Progenitor cell of endocrine pancreas (in vitro differentiated cells): Measurements from ENCODE around the gene TSN. TPM values are rescaled to one million over a fixed set of nuclear protein-coding genes. Genes with fewer than 3 reads are reported as not detected.

Source experiments
- DNase-seq: peaks from one replicate; pipeline ENCODE4 v3.0.0; 2021; ENCODE audit warnings: low spot score; ENCODE audit not compliant: unreplicated experiment
- H3K27ac Mint-ChIP-seq: 2 replicates; pipeline ENCODE4 v1.8.0; 2021; ENCODE audit warnings: mild to moderate bottlenecking, moderate library complexity, mixed read lengths
- H3K27me3 Mint-ChIP-seq: 2 replicates; pipeline ENCODE4 v1.8.0; 2021; ENCODE audit warnings: mixed read lengths
- H3K36me3 Mint-ChIP-seq: 2 replicates; pipeline ENCODE4 v1.8.0; 2022; ENCODE audit warnings: mixed read lengths; ENCODE audit not compliant: insufficient read depth
- H3K4me1 Mint-ChIP-seq: 2 replicates; pipeline ENCODE4 v1.8.0; 2021; ENCODE audit warnings: low read depth, mixed read lengths
- H3K4me3 Mint-ChIP-seq: 2 replicates; pipeline ENCODE4 v1.8.0; 2021; ENCODE audit warnings: low read depth, mild to moderate bottlenecking, moderate library complexity, mixed read lengths
- H3K9me3 Mint-ChIP-seq: 2 replicates; pipeline ENCODE4 v1.8.0; 2021; ENCODE audit warnings: low read depth, mixed read lengths
- total RNA-seq: library from RNA; stranded (reverse); gene quantifications from 2 replicates; pipeline ENCODE4 v1.2.1, GENCODE V29; 2021
- TF ChIP-seq, protein P1 (sequence below): fragments of 200-600 bp; sonication (generic); IDR thresholded peaks from one replicate; pipeline ENCODE4 v1.5.0; 2021; ENCODE audit warnings: antibody characterized with exemption, mild to moderate bottlenecking; ENCODE audit not compliant: unreplicated experiment

Gene TSN
- total RNA-seq, 1 donor from 2014 or later: 91.7 TPM

DNA sequence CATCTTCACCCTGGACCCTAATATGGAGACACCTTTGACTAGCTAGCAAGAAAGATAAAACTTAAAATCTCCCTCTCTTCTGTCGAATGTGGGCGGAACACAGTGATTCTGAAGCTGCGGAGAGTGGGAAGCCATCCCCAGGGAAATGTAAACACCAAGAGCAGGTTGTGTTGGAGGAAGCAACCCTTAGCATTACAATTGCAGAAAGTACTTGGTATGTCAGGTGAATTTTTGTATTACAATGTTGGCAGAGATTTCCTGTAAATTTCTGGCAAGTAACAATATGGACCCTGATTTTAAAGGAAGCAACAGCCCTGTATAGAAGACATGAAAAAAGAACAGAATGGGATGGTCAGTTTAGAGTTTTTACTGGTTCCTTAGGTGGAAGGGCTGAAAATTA lies 35.8 kb downstream of the TSN start:
- DNase-seq: no peak
- TF ChIP-seq, protein P1, sequence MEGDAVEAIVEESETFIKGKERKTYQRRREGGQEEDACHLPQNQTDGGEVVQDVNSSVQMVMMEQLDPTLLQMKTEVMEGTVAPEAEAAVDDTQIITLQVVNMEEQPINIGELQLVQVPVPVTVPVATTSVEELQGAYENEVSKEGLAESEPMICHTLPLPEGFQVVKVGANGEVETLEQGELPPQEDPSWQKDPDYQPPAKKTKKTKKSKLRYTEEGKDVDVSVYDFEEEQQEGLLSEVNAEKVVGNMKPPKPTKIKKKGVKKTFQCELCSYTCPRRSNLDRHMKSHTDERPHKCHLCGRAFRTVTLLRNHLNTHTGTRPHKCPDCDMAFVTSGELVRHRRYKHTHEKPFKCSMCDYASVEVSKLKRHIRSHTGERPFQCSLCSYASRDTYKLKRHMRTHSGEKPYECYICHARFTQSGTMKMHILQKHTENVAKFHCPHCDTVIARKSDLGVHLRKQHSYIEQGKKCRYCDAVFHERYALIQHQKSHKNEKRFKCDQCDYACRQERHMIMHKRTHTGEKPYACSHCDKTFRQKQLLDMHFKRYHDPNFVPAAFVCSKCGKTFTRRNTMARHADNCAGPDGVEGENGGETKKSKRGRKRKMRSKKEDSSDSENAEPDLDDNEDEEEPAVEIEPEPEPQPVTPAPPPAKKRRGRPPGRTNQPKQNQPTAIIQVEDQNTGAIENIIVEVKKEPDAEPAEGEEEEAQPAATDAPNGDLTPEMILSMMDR: no peak
- peaks cover 3% of the 10 kb centered on the region for H3K9me3 Mint-ChIP-seq
- H3K27me3 Mint-ChIP-seq: peaks cover 4% of the 10 kb centered on the region
- no peaks in the 10 kb centered on the region for H3K36me3 Mint-ChIP-seq
- H3K27ac Mint-ChIP-seq: no peak overlapping the region
- H3K4me1 Mint-ChIP-seq: no peaks in the 10 kb centered on the region
- no peak overlapping the region for H3K4me3 Mint-ChIP-seq

DNA sequence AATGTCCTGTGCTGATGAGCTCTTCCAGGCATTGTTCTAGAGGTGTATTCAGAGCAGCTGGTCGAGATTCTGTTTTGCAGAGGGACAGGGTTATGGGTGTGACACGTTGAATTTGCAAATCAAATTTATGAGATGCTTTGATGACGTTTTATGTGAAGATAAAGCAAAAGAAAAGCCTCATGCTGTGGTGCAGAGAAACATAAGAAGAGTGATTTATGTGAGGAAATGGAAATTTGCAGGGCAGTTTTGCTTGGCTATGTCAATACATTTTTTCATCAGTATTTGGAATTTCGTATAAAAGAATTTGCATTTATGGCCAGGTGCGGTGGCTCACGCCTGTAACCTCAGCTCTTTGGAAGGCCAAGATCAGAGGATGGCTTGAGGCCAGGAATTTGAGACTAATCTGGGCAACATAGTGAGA lies 36.4 kb downstream of the TSN start:
- TF ChIP-seq, protein P1: no peak
- peaks cover 3% of the 10 kb centered on the region for H3K9me3 Mint-ChIP-seq
- H3K4me1 Mint-ChIP-seq: no peaks in the 10 kb centered on the region
- peaks cover 4% of the 10 kb centered on the region for H3K27me3 Mint-ChIP-seq
- H3K4me3 Mint-ChIP-seq: no peak overlapping the region
- H3K27ac Mint-ChIP-seq: no peak overlapping the region
- no peaks in the 10 kb centered on the region for H3K36me3 Mint-ChIP-seq
- no peak for DNase-seq

DNA sequence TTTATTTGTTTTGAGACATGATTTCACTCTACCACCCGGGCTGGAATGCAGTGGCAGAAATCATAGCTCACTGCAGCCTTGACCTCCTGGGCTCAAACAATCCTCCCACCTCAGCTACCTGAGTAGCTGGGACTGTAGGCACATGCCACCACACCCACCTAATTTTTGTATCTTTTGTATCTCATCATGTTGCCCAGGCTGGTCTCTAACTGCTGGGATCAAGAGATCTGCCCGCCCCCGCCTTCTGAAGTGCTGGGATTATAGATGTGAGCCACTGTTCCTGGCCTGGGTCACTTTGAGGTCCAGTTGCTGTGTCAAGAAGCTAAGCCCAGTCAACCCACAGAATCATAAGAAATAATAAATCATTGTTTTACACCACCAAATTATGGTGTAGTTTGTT lies 38.4 kb downstream of the TSN start:
- DNase-seq: no peak
- no peaks in the 10 kb centered on the region for H3K36me3 Mint-ChIP-seq
- H3K27me3 Mint-ChIP-seq: peaks cover 4% of the 10 kb centered on the region
- H3K4me3 Mint-ChIP-seq: no peak overlapping the region
- H3K4me1 Mint-ChIP-seq: no peaks in the 10 kb centered on the region
- TF ChIP-seq, protein P1: no peak
- H3K27ac Mint-ChIP-seq: no peak overlapping the region
- peaks cover under 1% of the 10 kb centered on the region for H3K9me3 Mint-ChIP-seq

DNA sequence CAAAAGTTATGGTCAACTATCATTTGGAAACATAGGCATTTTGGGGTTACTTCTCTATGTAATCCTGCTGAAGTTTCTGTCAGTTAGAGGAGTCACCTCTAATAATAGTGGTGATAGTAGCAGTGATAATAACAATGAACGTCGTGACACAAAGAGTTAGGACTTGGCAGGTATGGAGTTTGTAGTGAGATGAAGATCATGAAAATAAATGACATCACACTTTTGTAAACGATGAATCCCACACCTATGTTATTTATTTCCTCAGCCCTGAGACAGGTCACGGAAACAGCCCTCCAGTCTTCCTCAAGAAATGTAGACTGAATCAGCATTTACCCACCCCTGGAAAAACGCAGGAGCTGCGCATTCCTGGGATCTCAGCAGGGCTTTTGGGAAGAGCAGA lies 38.8 kb downstream of the TSN start:
- H3K4me3 Mint-ChIP-seq: no peak overlapping the region
- H3K27ac Mint-ChIP-seq: no peak overlapping the region
- no peaks in the 10 kb centered on the region for H3K9me3 Mint-ChIP-seq
- TF ChIP-seq, protein P1: no peak
- H3K27me3 Mint-ChIP-seq: peaks cover 4% of the 10 kb centered on the region
- DNase-seq: no peak
- H3K4me1 Mint-ChIP-seq: no peaks in the 10 kb centered on the region
- H3K36me3 Mint-ChIP-seq: no peaks in the 10 kb centered on the region

DNA sequence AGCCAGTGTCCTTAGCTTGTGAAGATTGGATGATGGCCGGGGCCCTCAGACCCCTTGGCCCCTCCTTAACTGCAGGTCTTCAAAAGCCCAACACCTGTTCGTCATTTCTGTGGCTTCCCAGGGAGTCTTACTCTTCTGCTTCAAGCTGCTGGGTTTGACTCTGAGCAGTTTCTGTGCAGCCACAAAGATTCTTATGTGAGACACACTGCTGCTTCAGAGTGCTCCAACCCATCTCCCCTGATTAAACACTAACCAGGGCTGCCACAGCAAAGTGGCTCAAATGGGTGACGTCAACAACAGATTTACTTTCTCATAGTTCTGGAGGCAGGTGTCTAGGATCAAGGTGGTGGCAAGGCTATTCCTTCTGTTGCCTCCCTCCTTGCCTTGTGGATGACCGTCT lies 40.8 kb downstream of the TSN start:
- no peaks in the 10 kb centered on the region for H3K9me3 Mint-ChIP-seq
- H3K4me3 Mint-ChIP-seq: no peak overlapping the region
- no peak overlapping the region for H3K27ac Mint-ChIP-seq
- H3K36me3 Mint-ChIP-seq: no peaks in the 10 kb centered on the region
- TF ChIP-seq, protein P1: no peak
- no peaks in the 10 kb centered on the region for H3K27me3 Mint-ChIP-seq
- H3K4me1 Mint-ChIP-seq: no peaks in the 10 kb centered on the region
- no peak for DNase-seq

DNA sequence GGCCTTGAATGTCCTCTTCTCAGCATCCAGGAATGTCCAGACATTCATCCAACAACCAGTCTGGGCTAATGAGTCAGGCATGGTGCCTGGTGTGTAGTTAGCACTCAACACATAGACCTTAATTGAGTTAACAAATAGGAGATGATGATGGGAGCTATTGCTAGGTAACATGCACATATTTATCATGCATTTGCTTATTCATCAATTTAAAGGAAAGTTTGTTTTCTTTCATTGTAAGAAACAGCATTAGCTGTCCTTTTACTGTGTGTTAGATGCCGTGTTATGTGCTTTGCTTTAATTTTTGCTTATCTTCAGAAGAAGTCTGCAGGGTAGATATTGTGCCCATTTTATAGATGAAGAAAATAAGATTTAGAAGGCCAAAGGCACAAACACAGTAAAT lies 43.2 kb downstream of the TSN start:
- no peaks in the 10 kb centered on the region for H3K4me1 Mint-ChIP-seq
- no peaks in the 10 kb centered on the region for H3K27me3 Mint-ChIP-seq
- H3K9me3 Mint-ChIP-seq: peaks cover 7% of the 10 kb centered on the region
- no peak overlapping the region for H3K4me3 Mint-ChIP-seq
- peak overlapping the region; percentile 73 for H3K27ac Mint-ChIP-seq
- DNase-seq: no peak
- H3K36me3 Mint-ChIP-seq: no peaks in the 10 kb centered on the region
- TF ChIP-seq, protein P1: no peak
